Measurements from ENCODE around the gene CCDC187.
A peak's percentile ranks its signal among the peaks of the same experiment; 100 is the strongest.
"Not testable (repeated sequence)": the region's sequence is repeated elsewhere in the genome, so short reads cannot be mapped to it uniquely, and the experiment has no call there.

The CCDC187 gene

GRCh38 chr9:136247551-136247916, 56.4 kb downstream of the CCDC187 start:
- H3K27ac ChIP-seq = no peak overlapping the region
- DNase-seq (ENCODE audit: low read depth, low spot score) = no peak

- no peak overlapping the region for H3K27ac ChIP-seq
Observed at GRCh38 chr9:136246849-136247550, 56.9 kb downstream of the CCDC187 start.

GRCh38 chr9:136245219-136246150, 58.4 kb downstream of the CCDC187 start, which contains the start of gene QSOX2:
Gene QSOX2 (minus strand): TSS chr9:136245812. CDS start chr9:136245803, 9 bp downstream.
- DNase-seq (ENCODE audit: low read depth, low spot score) = peak; percentile 8
- H3K27ac ChIP-seq = no peak within 1 kb of the TSS

More at GRCh38 chr9:136246849-136247550, 56.9 kb downstream of the CCDC187 start:
- DNase-seq (ENCODE audit: low read depth, low spot score) = no peak

- no peak overlapping the region for H3K27ac ChIP-seq
Observed at GRCh38 chr9:136244969-136245218, 59.0 kb downstream of the CCDC187 start.

GRCh38 chr9:136244122-136244968, 59.5 kb downstream of the CCDC187 start:
- no peak overlapping the region for H3K27ac ChIP-seq
- no peak for DNase-seq (ENCODE audit: low read depth, low spot score)

More at GRCh38 chr9:136244969-136245218, 59.0 kb downstream of the CCDC187 start:
- no peak for DNase-seq (ENCODE audit: low read depth, low spot score)

GRCh38 chr9:136243631-136244030, 60.3 kb downstream of the CCDC187 start:
- H3K27ac ChIP-seq = no peak overlapping the region
- no peak for DNase-seq (ENCODE audit: low read depth, low spot score)

- H3K27ac ChIP-seq = no peak overlapping the region
- no peak for DNase-seq (ENCODE audit: low read depth, low spot score)
Observed at GRCh38 chr9:136242918-136243525, 60.9 kb downstream of the CCDC187 start.

GRCh38 chr9:136242248-136242647, 61.6 kb downstream of the CCDC187 start:
- DNase-seq (ENCODE audit: low read depth, low spot score) = no peak
- H3K27ac ChIP-seq = no peak overlapping the region

GRCh38 chr9:136241542-136241941, 62.4 kb downstream of the CCDC187 start:
- H3K27ac ChIP-seq = no peak overlapping the region
- DNase-seq (ENCODE audit: low read depth, low spot score) = no peak

GRCh38 chr9:136240941-136241340, 63.0 kb downstream of the CCDC187 start:
- no peak for DNase-seq (ENCODE audit: low read depth, low spot score)
- H3K27ac ChIP-seq = no peak overlapping the region

- no peak for DNase-seq (ENCODE audit: low read depth, low spot score)
- no peak overlapping the region for H3K27ac ChIP-seq
Observed at GRCh38 chr9:136239983-136240330, 63.9 kb downstream of the CCDC187 start.

- H3K27ac ChIP-seq = no peak overlapping the region
- no peak for DNase-seq (ENCODE audit: low read depth, low spot score)
Observed at GRCh38 chr9:136239135-136239982, 64.5 kb downstream of the CCDC187 start.

- DNase-seq (ENCODE audit: low read depth, low spot score) = no peak
- no peak overlapping the region for H3K27ac ChIP-seq
Observed at GRCh38 chr9:136238342-136238732, 65.6 kb downstream of the CCDC187 start.

GRCh38 chr9:136237486-136238341, 66.2 kb downstream of the CCDC187 start:
- no peak overlapping the region for H3K27ac ChIP-seq
- DNase-seq (ENCODE audit: low read depth, low spot score) = no peak

- not testable (repeated sequence) for DNase-seq (ENCODE audit: low read depth, low spot score); H3K27ac ChIP-seq
Observed at GRCh38 chr9:136236471-136237410, 67.2 kb downstream of the CCDC187 start.

- no peak for DNase-seq (ENCODE audit: low read depth, low spot score)
- H3K27ac ChIP-seq = no peak overlapping the region
Observed at GRCh38 chr9:136235709-136236455, 68.0 kb downstream of the CCDC187 start.

- H3K27ac ChIP-seq = no peak overlapping the region
- no peak for DNase-seq (ENCODE audit: low read depth, low spot score)
Observed at GRCh38 chr9:136235171-136235570, 68.7 kb downstream of the CCDC187 start.

Measured in epithelial cell of prostate (primary cell).